ENCODE results near the gene RASGRF1.

DNA sequence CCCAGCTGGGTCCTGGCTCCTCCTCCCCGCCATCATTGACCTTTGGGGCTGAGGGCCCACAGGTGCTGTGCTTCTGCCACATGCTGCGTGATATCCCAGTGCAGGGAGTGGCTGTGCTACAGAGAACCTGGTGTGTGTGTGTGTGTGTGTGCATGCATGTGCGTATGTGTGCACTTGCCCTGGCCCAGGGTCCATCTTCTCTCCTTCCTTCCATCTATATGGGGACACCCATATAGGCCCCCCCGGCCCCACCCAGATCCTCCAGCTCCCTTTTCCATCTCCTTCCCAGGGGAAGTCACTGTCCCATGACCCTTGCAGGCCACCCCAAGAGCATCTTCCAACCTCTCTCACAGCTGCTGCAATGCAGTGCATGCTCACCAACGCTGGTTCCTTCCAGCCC, 12.6 kb downstream of the RASGRF1 start:
- TF ChIP-seq, protein P1, sequence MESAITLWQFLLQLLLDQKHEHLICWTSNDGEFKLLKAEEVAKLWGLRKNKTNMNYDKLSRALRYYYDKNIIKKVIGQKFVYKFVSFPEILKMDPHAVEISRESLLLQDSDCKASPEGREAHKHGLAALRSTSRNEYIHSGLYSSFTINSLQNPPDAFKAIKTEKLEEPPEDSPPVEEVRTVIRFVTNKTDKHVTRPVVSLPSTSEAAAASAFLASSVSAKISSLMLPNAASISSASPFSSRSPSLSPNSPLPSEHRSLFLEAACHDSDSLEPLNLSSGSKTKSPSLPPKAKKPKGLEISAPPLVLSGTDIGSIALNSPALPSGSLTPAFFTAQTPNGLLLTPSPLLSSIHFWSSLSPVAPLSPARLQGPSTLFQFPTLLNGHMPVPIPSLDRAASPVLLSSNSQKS (CRISPR knock-in tag; IDR thresholded peaks at IDR 0.05), result no peak
- TF ChIP-seq, protein P2, sequence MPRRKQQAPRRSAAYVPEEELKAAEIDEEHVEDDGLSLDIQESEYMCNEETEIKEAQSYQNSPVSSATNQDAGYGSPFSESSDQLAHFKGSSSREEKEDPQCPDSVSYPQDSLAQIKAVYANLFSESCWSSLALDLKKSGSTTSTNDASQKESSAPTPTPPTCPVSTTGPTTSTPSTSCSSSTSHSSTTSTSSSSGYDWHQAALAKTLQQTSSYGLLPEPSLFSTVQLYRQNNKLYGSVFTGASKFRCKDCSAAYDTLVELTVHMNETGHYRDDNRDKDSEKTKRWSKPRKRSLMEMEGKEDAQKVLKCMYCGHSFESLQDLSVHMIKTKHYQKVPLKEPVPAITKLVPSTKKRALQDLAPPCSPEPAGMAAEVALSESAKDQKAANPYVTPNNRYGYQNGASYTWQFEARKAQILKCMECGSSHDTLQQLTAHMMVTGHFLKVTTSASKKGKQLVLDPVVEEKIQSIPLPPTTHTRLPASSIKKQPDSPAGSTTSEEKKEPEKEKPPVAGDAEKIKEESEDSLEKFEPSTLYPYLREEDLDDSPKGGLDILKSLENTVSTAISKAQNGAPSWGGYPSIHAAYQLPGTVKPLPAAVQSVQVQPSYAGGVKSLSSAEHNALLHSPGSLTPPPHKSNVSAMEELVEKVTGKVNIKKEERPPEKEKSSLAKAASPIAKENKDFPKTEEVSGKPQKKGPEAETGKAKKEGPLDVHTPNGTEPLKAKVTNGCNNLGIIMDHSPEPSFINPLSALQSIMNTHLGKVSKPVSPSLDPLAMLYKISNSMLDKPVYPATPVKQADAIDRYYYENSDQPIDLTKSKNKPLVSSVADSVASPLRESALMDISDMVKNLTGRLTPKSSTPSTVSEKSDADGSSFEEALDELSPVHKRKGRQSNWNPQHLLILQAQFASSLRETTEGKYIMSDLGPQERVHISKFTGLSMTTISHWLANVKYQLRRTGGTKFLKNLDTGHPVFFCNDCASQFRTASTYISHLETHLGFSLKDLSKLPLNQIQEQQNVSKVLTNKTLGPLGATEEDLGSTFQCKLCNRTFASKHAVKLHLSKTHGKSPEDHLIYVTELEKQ (CRISPR knock-in tag; IDR thresholded peaks at IDR 0.05), result no peak
- TF ChIP-seq CHD2 (IDR thresholded peaks at IDR 0.05; ENCODE audit: low read depth, low read length) (no peak), CEBPB (tag; IDR thresholded peaks at IDR 0.05) (no peak), SP1 (CRISPR knock-in tag; IDR thresholded peaks at IDR 0.05) (no peak), POLR2A (conservative IDR thresholded peaks at IDR 0.05) (no peak), NFIC (IDR thresholded peaks at IDR 0.05) (no peak), PHF20 (IDR thresholded peaks at IDR 0.05; ENCODE audit: partially characterized antibody) (no peak), ZNF134 (CRISPR knock-in tag; conservative IDR thresholded peaks at IDR 0.05) (no peak), ZC3H4 (CRISPR knock-in tag; IDR thresholded peaks at IDR 0.05; ENCODE audit: borderline replicate concordance) (no peak), HIVEP1 (CRISPR knock-in tag; IDR thresholded peaks at IDR 0.05) (no peak)
